Measurements from ENCODE around the gene SMOC1. TPM values are rescaled to one million over a fixed set of nuclear protein-coding genes. Genes with fewer than 3 reads are reported as not detected.

SMOC1 gene
- total RNA-seq, 1 donor from 2014 or later, result 0.49 TPM

- Mint-ChIP-seq H3K4me3 (ENCODE audit: unreplicated experiment) (no peak overlapping the region), H3K27me3 (ENCODE audit: unreplicated experiment) (no peaks in the 10 kb centered on the region), H3K36me3 (ENCODE audit: unreplicated experiment) (no peaks in the 10 kb centered on the region), H3K9me3 (ENCODE audit: unreplicated experiment) (no peaks in the 10 kb centered on the region), H3K27ac (ENCODE audit: unreplicated experiment) (no peak overlapping the region), H3K4me1 (ENCODE audit: low read depth, unreplicated experiment) (peaks cover 3% of the 10 kb centered on the region)
- no peak for DNase-seq
- TF ChIP-seq CTCF (IDR thresholded peaks at IDR 0.05; ENCODE audit: partially characterized antibody, unreplicated experiment), result no peak
Measured at GRCh38 chr14:69909826-69910550, 30.8 kb downstream of the SMOC1 start.

GRCh38 chr14:69910871-69911270, 31.7 kb downstream of the SMOC1 start:
- Mint-ChIP-seq H3K36me3 (ENCODE audit: unreplicated experiment) (no peaks in the 10 kb centered on the region), H3K27me3 (ENCODE audit: unreplicated experiment) (no peaks in the 10 kb centered on the region), H3K4me3 (ENCODE audit: unreplicated experiment) (no peak overlapping the region), H3K4me1 (ENCODE audit: low read depth, unreplicated experiment) (peaks cover 3% of the 10 kb centered on the region), H3K9me3 (ENCODE audit: unreplicated experiment) (no peaks in the 10 kb centered on the region), H3K27ac (ENCODE audit: unreplicated experiment) (no peak overlapping the region)
- TF ChIP-seq CTCF (IDR thresholded peaks at IDR 0.05; ENCODE audit: partially characterized antibody, unreplicated experiment), result no peak
- DNase-seq, result no peak

- Mint-ChIP-seq H3K27me3 (ENCODE audit: unreplicated experiment) (no peaks in the 10 kb centered on the region), H3K4me1 (ENCODE audit: low read depth, unreplicated experiment) (peaks cover 3% of the 10 kb centered on the region), H3K36me3 (ENCODE audit: unreplicated experiment) (no peaks in the 10 kb centered on the region), H3K27ac (ENCODE audit: unreplicated experiment) (no peak overlapping the region), H3K4me3 (ENCODE audit: unreplicated experiment) (no peak overlapping the region), H3K9me3 (ENCODE audit: unreplicated experiment) (peaks cover 2% of the 10 kb centered on the region)
- DNase-seq, result no peak
- TF ChIP-seq CTCF (IDR thresholded peaks at IDR 0.05; ENCODE audit: partially characterized antibody, unreplicated experiment), result no peak
Measured at GRCh38 chr14:69913686-69914085, 34.5 kb downstream of the SMOC1 start.

- DNase-seq, result no peak
- no peak overlapping the region for H3K27ac Mint-ChIP-seq (ENCODE audit: unreplicated experiment)
- H3K4me1 Mint-ChIP-seq (ENCODE audit: low read depth, unreplicated experiment), result no peaks in the 10 kb centered on the region
Measured at GRCh38 chr14:69916396-69916795, 37.2 kb downstream of the SMOC1 start.

More at GRCh38 chr14:69916396-69916795, 37.2 kb downstream of the SMOC1 start:
- no peak for TF ChIP-seq CTCF (IDR thresholded peaks at IDR 0.05; ENCODE audit: partially characterized antibody, unreplicated experiment)
- peaks cover 2% of the 10 kb centered on the region for H3K9me3 Mint-ChIP-seq (ENCODE audit: unreplicated experiment)
- no peaks in the 10 kb centered on the region for H3K36me3 Mint-ChIP-seq (ENCODE audit: unreplicated experiment)
- H3K4me3 Mint-ChIP-seq (ENCODE audit: unreplicated experiment), result no peak overlapping the region
- H3K27me3 Mint-ChIP-seq (ENCODE audit: unreplicated experiment), result no peaks in the 10 kb centered on the region
